ENCODE measurements around the gene FAM136A. TPM values are rescaled to one million over a fixed set of nuclear protein-coding genes. Genes with fewer than 3 reads are reported as not detected.

Gene FAM136A
- total RNA-seq, 2 experiments from 2014 or later = 106 to 107 TPM

Other genes starting within 250 kb of the FAM136A start
- 100 to 1,000 TPM; 424 to 429 TPM for gene PCBP1, start 214.6 kb downstream of the FAM136A start, total RNA-seq
- gene C2orf42, start 111.0 kb downstream of the FAM136A start, total RNA-seq = 10 to 100 TPM; 20.4 to 22.9 TPM
- gene TIA1, start 53.4 kb downstream of the FAM136A start, total RNA-seq = 10 to 100 TPM; 78.8 to 79.3 TPM
- gene PCYOX1, start 43.9 kb downstream of the FAM136A start, total RNA-seq = 10 to 100 TPM; 13.8 to 14.2 TPM
- 100 to 1,000 TPM; 551 to 574 TPM for gene SNRPG, start 8.3 kb downstream of the FAM136A start, total RNA-seq

All from activated CD8-positive, alpha-beta memory T cell treated with anti-CD3 and anti-CD28 coated beads for 36 hours (primary cell).